HG03139 (cell line): ENCODE measurements around the gene CAPN5.
"Not testable (repeated sequence)": the region's sequence is repeated elsewhere in the genome, so short reads cannot be mapped to it uniquely, and the experiment has no call there.

Experiments
- ATAC-seq: cut with Tn5 transposase; IDR thresholded peaks from one replicate; pipeline ENCODE4 v1.9.1; 2021; ENCODE audit not compliant: unreplicated experiment

Gene CAPN5

GRCh38 chr11:77095551-77096490 lies 29.1 kb downstream of the CAPN5 start:
- ATAC-seq = no peak

GRCh38 chr11:77096591-77097019 lies 29.8 kb downstream of the CAPN5 start:
- ATAC-seq = no peak

GRCh38 chr11:77097180-77097579 lies 30.4 kb downstream of the CAPN5 start:
- ATAC-seq = not testable (repeated sequence)

- ATAC-seq = no peak
These were observed 33.6 kb downstream of the CAPN5 start for GRCh38 chr11:77100166-77101042.

- ATAC-seq = no peak
These were observed 34.3 kb downstream of the CAPN5 start for GRCh38 chr11:77101043-77101537.

- ATAC-seq = no peak
These were observed 35.8 kb downstream of the CAPN5 start, which contains the start of gene OMP for GRCh38 chr11:77102246-77103210. Gene OMP (plus strand): TSS chr11:77102840. CDS start chr11:77102840, 0 bp downstream.

GRCh38 chr11:77103319-77103718 lies 36.5 kb downstream of the CAPN5 start:
- no peak for ATAC-seq

GRCh38 chr11:77104727-77105126 lies 38.0 kb downstream of the CAPN5 start:
- no peak for ATAC-seq

- ATAC-seq = no peak
These were observed 39.5 kb downstream of the CAPN5 start for GRCh38 chr11:77106321-77106720.

GRCh38 chr11:77106759-77107158 lies 40.0 kb downstream of the CAPN5 start:
- no peak for ATAC-seq

- no peak for ATAC-seq
These were observed 41.2 kb downstream of the CAPN5 start for GRCh38 chr11:77107950-77108349.

- no peak for ATAC-seq
These were observed 41.7 kb downstream of the CAPN5 start for GRCh38 chr11:77108436-77108835.

- no peak for ATAC-seq
These were observed 42.7 kb downstream of the CAPN5 start for GRCh38 chr11:77109236-77110019.

GRCh38 chr11:77110836-77111235 lies 44.1 kb downstream of the CAPN5 start:
- ATAC-seq = no peak

- no peak for ATAC-seq
These were observed 44.5 kb downstream of the CAPN5 start for GRCh38 chr11:77111277-77111676.

- ATAC-seq = no peak
These were observed 45.2 kb downstream of the CAPN5 start for GRCh38 chr11:77111946-77112345.

- no peak for ATAC-seq
These were observed 46.0 kb downstream of the CAPN5 start for GRCh38 chr11:77112641-77113381.

- ATAC-seq = no peak
These were observed 46.8 kb downstream of the CAPN5 start for GRCh38 chr11:77113382-77114088.
